K562 (cell line): ENCODE data around the gene RPL27A. TPM values are rescaled to one million over a fixed set of nuclear protein-coding genes. Genes with fewer than 3 reads are reported as not detected.

ENCODE experiments used
- polyA plus RNA-seq, 8 experiments: library from polyadenylated mRNA; depleted of rRNA in 4 of 8; stranded (reverse) in 5 of 8; unstranded in 3 of 8; fragments of >200 nt; fragmentation: Nextera tagmentation in 2 of 8; fragmentation: Illumina TruSeq in 1 of 8; extraction: Ambion mirVana in 2 of 8; extraction: Trizol in 1 of 8; gene quantifications; 2 replicates each; pipeline versions ENCODE4 v1.2.1 to v1.2.3, GENCODE V29; 2011 to 2014; ENCODE audit warnings: inconsistent platforms in 1 of 8, missing spikeins in 1 of 8
- small RNA-seq: library from RNA; depleted of rRNA; stranded (forward); fragments of <200 nt; gene quantifications from one replicate; pipeline ENCODE3, GENCODE V24; 2014
- total RNA-seq, 7 experiments: library from RNA; depleted of rRNA in 6 of 7; stranded (reverse); fragments of >200 nt in 6 of 7; fragmentation: Illumina TruSeq in 2 of 7; extraction: Trizol in 2 of 7; gene quantifications; 2 replicates each; pipeline versions ENCODE4 v1.2.1 to v1.2.3, GENCODE V29; 2011 to 2021; ENCODE audit warnings: low replicate concordance in 1 of 7

Gene RPL27A
- total and polyA plus RNA-seq, 9 of the 15 experiments (the other 6 are each of a cell fraction or from before 2014, with no cell fraction given), result 790 to 4,241 (median 2,267) TPM

Small RNA genes within 50 kb of the gene (small RNA-seq; reads per million reads assigned to genes)
- gene SNORA3A (not detected), gene SNORA3B (4.0 reads per million, percentile 91 among the genes with 10 or more reads in this experiment)

Other genes starting within 250 kb of the RPL27A start
- gene STK33, start 88.6 kb upstream of the RPL27A start, total RNA-seq (2014; rRNA removed), result not detected in 2 replicates
- not detected in 2 replicates for gene STK33, start 88.6 kb upstream of the RPL27A start, total RNA-seq (2014; rRNA removed; fragmentation: Illumina TruSeq; extraction: Trizol)
- gene STK33, start 88.6 kb upstream of the RPL27A start, total RNA-seq (2015; rRNA removed; fragmentation: Illumina TruSeq; extraction: Trizol), result not detected in 2 replicates
- gene STK33, start 88.6 kb upstream of the RPL27A start, total RNA-seq (2021), result not detected in 2 replicates
- gene STK33, start 88.6 kb upstream of the RPL27A start, polyA plus RNA-seq (2011; rRNA removed), result 0.05 TPM in 1 of 2 replicates, not detected in the other
- gene STK33, start 88.6 kb upstream of the RPL27A start, polyA plus RNA-seq (2014; fragmentation: Illumina TruSeq; extraction: Trizol), result not detected in 2 replicates
- gene STK33, start 88.6 kb upstream of the RPL27A start, polyA plus RNA-seq (2014; fragmentation: Nextera tagmentation; extraction: Ambion mirVana), result not detected
- gene STK33, start 88.6 kb upstream of the RPL27A start, polyA plus RNA-seq (2014; rRNA removed), result 0.07 TPM in 1 of 2 replicates, not detected in the other
- gene TRIM66, start 127 bp upstream of the RPL27A start, total RNA-seq (2014; rRNA removed), result 1.9 and 4.6 TPM in 2 replicates
- 5.4 and 8.1 TPM in 2 replicates for gene TRIM66, start 127 bp upstream of the RPL27A start, total RNA-seq (2014; rRNA removed; fragmentation: Illumina TruSeq; extraction: Trizol)
- 4.1 and 4.9 TPM in 2 replicates for gene TRIM66, start 127 bp upstream of the RPL27A start, total RNA-seq (2015; rRNA removed; fragmentation: Illumina TruSeq; extraction: Trizol)
- 5.9 and 6.7 TPM in 2 replicates for gene TRIM66, start 127 bp upstream of the RPL27A start, total RNA-seq (2021)
- 7.3 and 9.0 TPM in 2 replicates for gene TRIM66, start 127 bp upstream of the RPL27A start, polyA plus RNA-seq (2011; rRNA removed)
- 4.5 and 4.9 TPM in 2 replicates for gene TRIM66, start 127 bp upstream of the RPL27A start, polyA plus RNA-seq (2014; fragmentation: Illumina TruSeq; extraction: Trizol)
- gene TRIM66, start 127 bp upstream of the RPL27A start, polyA plus RNA-seq (2014; fragmentation: Nextera tagmentation; extraction: Ambion mirVana), result 1 to 10 TPM; 1.1 to 1.2 TPM
- 5.1 and 6.7 TPM in 2 replicates for gene TRIM66, start 127 bp upstream of the RPL27A start, polyA plus RNA-seq (2014; rRNA removed)
- gene AKIP1, start 228.4 kb downstream of the RPL27A start, total RNA-seq (2014; rRNA removed), result 36.2 and 48.7 TPM in 2 replicates
- 25.5 and 28.6 TPM in 2 replicates for gene AKIP1, start 228.4 kb downstream of the RPL27A start, total RNA-seq (2014; rRNA removed; fragmentation: Illumina TruSeq; extraction: Trizol)
- gene AKIP1, start 228.4 kb downstream of the RPL27A start, total RNA-seq (2015; rRNA removed; fragmentation: Illumina TruSeq; extraction: Trizol), result 37.1 and 40.2 TPM in 2 replicates
- 40.0 and 41.6 TPM in 2 replicates for gene AKIP1, start 228.4 kb downstream of the RPL27A start, total RNA-seq (2021)
- gene AKIP1, start 228.4 kb downstream of the RPL27A start, polyA plus RNA-seq (2011; rRNA removed), result 47.2 and 49.2 TPM in 2 replicates
- gene AKIP1, start 228.4 kb downstream of the RPL27A start, polyA plus RNA-seq (2014; fragmentation: Illumina TruSeq; extraction: Trizol), result 34.2 and 40.1 TPM in 2 replicates
- gene AKIP1, start 228.4 kb downstream of the RPL27A start, polyA plus RNA-seq (2014; fragmentation: Nextera tagmentation; extraction: Ambion mirVana), result 10 to 100 TPM in 1 of 2 experiments, 1 to 10 TPM in 1; 9.0 to 15.1 TPM
- gene AKIP1, start 228.4 kb downstream of the RPL27A start, polyA plus RNA-seq (2014; rRNA removed), result 52.6 and 60.1 TPM in 2 replicates